AG09319 (cell line): ENCODE results near the gene TENT5C.

Experiments
- DNase-seq: peaks from one replicate; pipeline ENCODE4 v3.0.0-alpha.2; 2010; ENCODE audit warnings: low read depth; ENCODE audit errors: extremely low read depth
- TF ChIP-seq, protein P1 (sequence below): IDR thresholded peaks from 2 replicates; pipeline ENCODE4 v1.5.1; 2011; ENCODE audit warnings: low read depth, mild to moderate bottlenecking, inconsistent platforms, low read length, moderate library complexity

TENT5C gene

DNA sequence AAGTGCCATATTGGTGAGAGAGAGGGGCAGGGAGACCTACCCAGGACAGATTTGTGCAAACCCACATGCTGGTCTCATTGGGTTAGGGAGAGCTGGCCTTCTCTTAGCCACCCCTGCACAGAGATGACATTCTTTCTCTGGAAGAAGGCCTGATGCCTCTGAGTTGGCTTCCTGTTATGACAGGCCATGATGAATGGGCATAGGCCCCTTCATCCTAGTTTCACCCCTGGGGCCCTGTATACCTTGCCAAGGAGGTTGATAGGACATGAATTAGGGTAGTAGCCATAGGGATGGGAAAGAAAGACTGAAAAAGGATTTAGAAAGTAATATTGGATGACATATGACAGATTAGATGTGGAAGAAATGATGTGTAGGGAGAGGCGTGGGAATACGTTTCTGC is 46.6 kb downstream of the TENT5C start:
- TF ChIP-seq, protein P1, sequence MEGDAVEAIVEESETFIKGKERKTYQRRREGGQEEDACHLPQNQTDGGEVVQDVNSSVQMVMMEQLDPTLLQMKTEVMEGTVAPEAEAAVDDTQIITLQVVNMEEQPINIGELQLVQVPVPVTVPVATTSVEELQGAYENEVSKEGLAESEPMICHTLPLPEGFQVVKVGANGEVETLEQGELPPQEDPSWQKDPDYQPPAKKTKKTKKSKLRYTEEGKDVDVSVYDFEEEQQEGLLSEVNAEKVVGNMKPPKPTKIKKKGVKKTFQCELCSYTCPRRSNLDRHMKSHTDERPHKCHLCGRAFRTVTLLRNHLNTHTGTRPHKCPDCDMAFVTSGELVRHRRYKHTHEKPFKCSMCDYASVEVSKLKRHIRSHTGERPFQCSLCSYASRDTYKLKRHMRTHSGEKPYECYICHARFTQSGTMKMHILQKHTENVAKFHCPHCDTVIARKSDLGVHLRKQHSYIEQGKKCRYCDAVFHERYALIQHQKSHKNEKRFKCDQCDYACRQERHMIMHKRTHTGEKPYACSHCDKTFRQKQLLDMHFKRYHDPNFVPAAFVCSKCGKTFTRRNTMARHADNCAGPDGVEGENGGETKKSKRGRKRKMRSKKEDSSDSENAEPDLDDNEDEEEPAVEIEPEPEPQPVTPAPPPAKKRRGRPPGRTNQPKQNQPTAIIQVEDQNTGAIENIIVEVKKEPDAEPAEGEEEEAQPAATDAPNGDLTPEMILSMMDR, result no peak
- DNase-seq, result no peak

- no peak for DNase-seq
- TF ChIP-seq, protein P1, result no peak
These were observed 47.3 kb downstream of the TENT5C start for GRCh38 chr1:117653195-117653594.

DNA sequence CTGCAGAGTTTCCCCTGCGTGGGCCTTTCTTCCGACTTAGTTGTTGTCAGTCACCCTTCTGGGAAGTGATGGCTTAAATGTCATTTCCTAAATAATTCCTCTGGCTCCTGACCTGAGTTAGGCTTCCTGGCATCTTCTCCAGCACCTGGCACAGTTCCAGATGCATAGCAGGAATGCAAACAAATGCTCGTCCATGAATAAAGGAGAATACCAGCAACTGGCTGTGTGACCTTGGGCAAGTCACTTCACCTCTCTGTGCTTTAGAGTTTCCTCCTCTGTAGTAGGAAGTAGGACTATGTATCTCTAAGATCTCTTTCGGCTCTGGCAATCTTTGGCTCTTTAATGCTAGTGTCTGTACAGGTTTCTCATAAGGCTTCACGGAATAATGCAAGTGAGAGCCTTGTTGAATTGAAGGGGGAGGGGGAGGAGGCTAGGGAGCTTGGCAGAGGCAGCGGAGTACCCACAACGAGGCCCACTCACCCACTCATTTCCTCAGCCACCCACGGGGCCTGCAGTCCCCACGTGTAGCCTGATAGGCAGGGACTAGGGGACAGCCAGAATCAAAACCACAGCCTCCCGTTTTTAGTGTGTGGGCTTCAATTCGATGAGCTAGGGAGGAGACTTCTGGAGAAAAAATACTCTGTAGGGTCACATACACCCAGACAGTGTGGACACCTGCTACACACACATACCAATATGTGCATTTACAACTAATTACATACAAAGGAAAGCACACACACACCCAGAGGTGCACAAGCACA is 48.1 kb downstream of the TENT5C start:
- TF ChIP-seq, protein P1, result no peak

DNA sequence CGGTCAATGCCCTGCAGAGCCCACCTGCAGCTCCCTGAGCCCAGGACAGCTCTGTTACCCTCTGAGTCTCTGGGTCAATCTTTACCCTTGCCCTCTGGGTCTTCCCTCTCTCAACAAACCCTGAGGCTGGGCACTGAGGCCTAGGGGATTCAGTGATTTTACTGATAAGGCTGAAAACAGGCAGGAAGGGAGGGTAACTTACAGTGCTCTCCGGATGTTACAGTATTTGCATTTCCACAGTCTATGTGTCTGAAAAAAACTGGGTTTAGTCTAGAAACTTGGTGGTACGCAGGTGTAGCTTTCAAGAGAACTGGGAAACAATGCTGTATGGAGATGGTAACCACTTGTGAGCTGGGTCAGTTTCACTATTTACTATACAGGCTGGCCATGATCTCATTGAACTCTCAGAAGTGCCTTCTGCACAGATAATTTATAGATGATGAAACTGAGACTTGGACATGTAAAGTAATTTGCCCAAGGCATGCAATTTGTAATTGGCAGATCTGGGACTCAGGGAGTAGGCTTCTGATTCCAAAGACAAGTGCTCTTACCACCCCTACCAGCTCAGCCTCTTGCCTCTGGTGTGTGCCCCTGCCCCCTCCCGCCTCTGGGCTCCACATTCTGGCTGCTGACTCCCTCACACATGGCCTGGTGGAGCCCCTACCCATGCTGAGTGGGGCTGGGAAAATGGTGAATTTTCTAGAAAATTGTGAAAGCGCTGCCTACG is 48.8 kb downstream of the TENT5C start:
- DNase-seq, result no peak
- TF ChIP-seq, protein P1, result no peak

More for the DNA sequence above, 48.1 kb downstream of the TENT5C start:
- DNase-seq, result no peak

DNA sequence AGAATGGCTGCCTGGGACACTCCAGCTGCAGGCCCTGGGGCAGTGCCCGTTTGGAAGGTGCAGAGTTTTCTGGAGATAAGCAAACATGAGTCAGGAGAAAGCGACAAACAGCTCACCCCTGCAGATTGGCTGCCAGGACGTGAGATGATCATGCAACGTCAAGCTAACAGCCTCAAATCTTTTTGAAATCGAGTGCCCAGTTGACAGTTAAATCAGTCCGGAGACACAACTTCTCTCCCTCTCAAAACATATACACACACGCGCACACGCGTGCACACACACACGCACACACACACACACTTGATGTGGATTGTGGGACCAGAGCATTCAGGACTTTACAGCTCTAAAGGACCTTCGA is 49.4 kb downstream of the TENT5C start:
- no peak for DNase-seq
- TF ChIP-seq, protein P1, result no peak

DNA sequence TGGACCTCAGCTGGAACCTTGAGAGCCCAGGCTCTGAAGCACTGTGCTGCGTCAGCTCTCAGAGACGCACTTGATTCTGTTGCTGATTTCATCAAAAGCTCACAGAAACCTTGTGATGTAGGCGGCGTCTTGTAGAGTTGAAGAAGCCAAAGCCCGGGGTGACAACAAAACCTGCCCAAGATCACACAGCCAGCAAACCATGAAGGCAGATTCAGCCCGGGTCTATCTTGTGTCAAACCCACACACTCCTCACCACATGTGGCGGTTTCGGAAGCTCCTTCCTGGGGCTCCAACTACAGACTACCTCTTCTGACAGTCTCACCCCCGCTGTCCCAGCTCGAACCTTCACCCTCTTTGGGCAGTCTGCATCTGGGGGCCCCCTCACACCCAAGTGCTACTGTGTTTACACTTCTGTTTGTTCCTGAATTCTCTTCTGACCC is 50.4 kb downstream of the TENT5C start:
- TF ChIP-seq, protein P1, result no peak
- no peak for DNase-seq

DNA sequence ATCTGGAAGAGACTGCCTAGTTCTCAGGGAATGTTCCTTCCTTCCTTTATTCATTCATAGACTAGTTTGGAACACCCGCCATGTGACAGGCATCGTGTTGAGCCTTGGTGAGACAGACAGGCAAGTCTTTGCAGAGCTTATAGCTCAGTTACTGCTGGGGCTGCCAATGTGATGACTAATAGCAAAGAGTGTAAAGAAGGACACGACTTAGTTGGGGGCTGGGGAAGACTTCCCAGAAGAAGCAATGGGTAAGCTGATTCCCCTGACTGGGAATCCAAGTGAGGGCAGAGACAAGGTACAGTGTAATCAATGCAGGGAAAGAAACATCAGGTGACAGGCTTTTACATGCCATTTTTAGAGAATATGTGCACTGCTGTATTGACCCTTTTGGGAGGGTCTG is 51.2 kb downstream of the TENT5C start:
- peak; percentile 64 for DNase-seq

More for the DNA sequence above, 51.2 kb downstream of the TENT5C start:
- TF ChIP-seq, protein P1, result no peak
